Stimulated activated CD4-positive, alpha-beta T cell treated with anti-CD3 and anti-CD28 coated beads, Interleukin-12 subunit alpha, Interleukin-12 subunit beta, amount 100 ng/mL, for 4 hours (primary cell): Measurements from ENCODE around the gene CENPP.
"Not testable (repeated sequence)": the region's sequence is repeated elsewhere in the genome, so short reads cannot be mapped to it uniquely, and the experiment has no call there.

Source experiments
- DNase-seq: peaks from one replicate; pipeline ENCODE4 v3.0.0-alpha.2; 2020

The CENPP gene

GRCh38 chr9:92384375-92384774 lies 58.6 kb downstream of the CENPP start:
- DNase-seq = no peak

GRCh38 chr9:92385001-92385400 lies 59.2 kb downstream of the CENPP start:
- DNase-seq = no peak

GRCh38 chr9:92385477-92385876 lies 59.7 kb downstream of the CENPP start:
- no peak for DNase-seq

GRCh38 chr9:92385953-92386352 lies 60.2 kb downstream of the CENPP start:
- DNase-seq = no peak

GRCh38 chr9:92392690-92393089 lies 66.9 kb downstream of the CENPP start:
- DNase-seq = no peak

GRCh38 chr9:92393686-92394085 lies 67.9 kb downstream of the CENPP start:
- no peak for DNase-seq

- no peak for DNase-seq
Measured at GRCh38 chr9:92395617-92396016, 69.9 kb downstream of the CENPP start.

GRCh38 chr9:92397853-92398252 lies 72.1 kb downstream of the CENPP start:
- no peak for DNase-seq

- no peak for DNase-seq
Measured at GRCh38 chr9:92402360-92402759, 76.6 kb downstream of the CENPP start.

GRCh38 chr9:92402826-92403745 lies 77.3 kb downstream of the CENPP start:
- no peak for DNase-seq

- no peak for DNase-seq
Measured at GRCh38 chr9:92404042-92404836, 78.5 kb downstream of the CENPP start, which contains the start of gene OGN. Gene OGN, minus strand, starts transcription at chr9:92404578. Its CDS starts 1,171 bp downstream, at chr9:92403407.

GRCh38 chr9:92405818-92406217 lies 80.1 kb downstream of the CENPP start:
- DNase-seq = no peak

- peak; percentile 1 for DNase-seq
Measured at GRCh38 chr9:92406477-92406876, 80.7 kb downstream of the CENPP start.

GRCh38 chr9:92407818-92408217 lies 82.1 kb downstream of the CENPP start:
- DNase-seq = no peak

- DNase-seq = no peak
Measured at GRCh38 chr9:92408747-92409478, 83.2 kb downstream of the CENPP start.

- not testable (repeated sequence) for DNase-seq
Measured at GRCh38 chr9:92411157-92411556, 85.4 kb downstream of the CENPP start.

GRCh38 chr9:92414566-92414965 lies 88.8 kb downstream of the CENPP start:
- no peak for DNase-seq

- no peak for DNase-seq
Measured at GRCh38 chr9:92422611-92423338, 97.0 kb downstream of the CENPP start.

- DNase-seq = no peak
Measured at GRCh38 chr9:92423612-92424011, 97.9 kb downstream of the CENPP start.

- no peak for DNase-seq
Measured at GRCh38 chr9:92424340-92424739, 98.6 kb downstream of the CENPP start, which contains the start of gene OMD. Gene OMD, minus strand, starts transcription at chr9:92424471. Its CDS starts 6,913 bp downstream, at chr9:92417558.

GRCh38 chr9:92425474-92425873 lies 99.7 kb downstream of the CENPP start:
- DNase-seq = no peak

- DNase-seq = no peak
Measured at GRCh38 chr9:92426501-92427145, 100.9 kb downstream of the CENPP start.
